Calu3 (cell line): ENCODE results near the gene USP3. TPM values are rescaled to one million over a fixed set of nuclear protein-coding genes. Genes with fewer than 3 reads are reported as not detected.
A peak's percentile ranks its signal among the peaks of the same experiment; 100 is the strongest.

Experiments used
- BruUV-seq: library from RNA; stranded (reverse); fragments of 400-500 nt; replicated peaks from 2 replicates; lab custom pipeline; 2021; lab: Mats Ljungman, UMichigan
- CTCF ChIA-PET: fragments of 300-600 bp; sonication (Branson Sonifier 250); formaldehyde crosslinking; loops from one replicate; lab custom pipeline; 2022; ENCODE audit warnings: antibody characterized with exemption; lab: Charles Lee
- DNase-seq: peaks from one replicate; pipeline ENCODE4 v3.0.0; 2022
- H3K27ac Mint-ChIP-seq: one replicate; pipeline ENCODE4 v1.8.0; 2022; ENCODE audit warnings: mixed read lengths; ENCODE audit not compliant: unreplicated experiment
- H3K27me3 Mint-ChIP-seq: one replicate; pipeline ENCODE4 v1.8.0; 2022; ENCODE audit warnings: mixed read lengths; ENCODE audit not compliant: unreplicated experiment
- H3K36me3 Mint-ChIP-seq: one replicate; pipeline ENCODE4 v1.8.0; 2022; ENCODE audit warnings: mild to moderate bottlenecking, moderate library complexity, mixed read lengths; ENCODE audit not compliant: insufficient read depth, unreplicated experiment
- H3K4me1 Mint-ChIP-seq: one replicate; pipeline ENCODE4 v1.8.0; 2022; ENCODE audit warnings: mild to moderate bottlenecking, low read depth, mixed read lengths; ENCODE audit not compliant: unreplicated experiment
- H3K4me3 Mint-ChIP-seq: one replicate; pipeline ENCODE4 v1.8.0; 2022; ENCODE audit warnings: mild to moderate bottlenecking, low read depth, moderate library complexity, mixed read lengths; ENCODE audit not compliant: unreplicated experiment
- H3K9me3 Mint-ChIP-seq: one replicate; pipeline ENCODE4 v1.8.0; 2022; ENCODE audit warnings: low read depth, mixed read lengths; ENCODE audit not compliant: unreplicated experiment
- intact Hi-C: fragments of 100-400 bp; cut with micrococcal nuclease; formaldehyde crosslinking; loops from one replicate; pipeline ENCODE4 v1.10.0; 2022; ENCODE audit not compliant: unreplicated experiment
- total RNA-seq: library from RNA; stranded (reverse); gene quantifications from 2 replicates; pipeline ENCODE4 v1.2.3, GENCODE V29; 2022
- TF ChIP-seq, protein P1 (sequence below): fragments of 200-600 bp; IDR thresholded peaks from one replicate; pipeline ENCODE4 v1.8.0; 2022; ENCODE audit warnings: antibody characterized with exemption; ENCODE audit not compliant: unreplicated experiment

USP3 gene
- total RNA-seq, 1 experiment from 2014 or later, result 80.8 TPM

DNA sequence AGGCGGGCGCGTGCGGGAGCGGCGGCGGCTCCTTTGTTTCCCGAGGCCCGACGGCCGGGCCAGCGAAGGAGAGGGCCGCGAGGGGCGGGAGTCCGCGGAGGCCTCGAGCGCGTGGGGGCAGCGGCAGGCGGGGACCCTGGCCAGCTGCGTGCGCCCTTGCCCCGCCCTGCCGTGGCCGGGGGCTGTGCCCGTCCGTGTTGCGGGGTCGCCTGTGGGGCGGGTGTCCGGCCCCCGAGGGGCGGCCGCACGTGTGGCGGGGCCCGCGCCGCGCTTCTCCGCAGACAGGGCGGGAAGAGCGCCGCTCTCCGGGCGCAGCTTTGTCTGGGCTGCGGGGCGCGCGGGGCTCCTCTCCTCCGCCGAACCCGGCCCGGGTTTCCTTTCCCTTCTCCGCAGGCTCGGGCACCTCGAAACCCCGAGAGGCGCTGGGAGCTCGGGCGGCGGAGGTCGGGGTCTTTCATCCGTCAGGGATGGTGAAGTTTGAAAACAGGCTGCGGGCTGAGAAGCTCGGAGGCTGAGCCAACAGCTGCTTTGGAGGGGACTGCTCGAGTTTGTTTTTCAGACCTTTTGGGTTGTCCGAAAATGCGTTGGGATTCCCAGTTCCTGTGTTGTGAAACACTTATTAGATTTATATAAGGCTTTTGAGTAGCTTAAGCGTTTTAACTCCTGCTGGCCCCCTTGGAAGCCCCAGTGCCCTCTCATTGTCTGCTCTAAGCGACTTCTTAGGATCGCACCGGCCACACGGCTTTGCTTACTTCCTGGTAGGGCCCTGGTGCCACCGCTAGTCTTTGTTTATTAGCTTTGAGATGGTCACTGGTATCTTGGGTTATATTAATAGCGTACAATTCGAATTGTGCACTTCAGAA lies 817 bp downstream of the USP3 start:
- CTCF ChIA-PET, result interaction anchor here (0.7 to 3.9 kb wide), 10 partner anchors 9 to 102 kb away, joined by 3 to 30 read pairs (median 4); no protein-coding TSS in a partner anchor
- Mint-ChIP-seq H3K36me3 (peaks cover 47% of the 10 kb centered on the region), H3K9me3 (no peaks in the 10 kb centered on the region), H3K4me3 (peak overlapping the region; percentile 88), H3K27me3 (no peaks in the 10 kb centered on the region), H3K4me1 (peaks cover 79% of the 10 kb centered on the region), H3K27ac (peak overlapping the region; percentile 68)
- BruUV-seq, result no TSS peak
- intact Hi-C loops, result no loop called here
- TF ChIP-seq, protein P1, sequence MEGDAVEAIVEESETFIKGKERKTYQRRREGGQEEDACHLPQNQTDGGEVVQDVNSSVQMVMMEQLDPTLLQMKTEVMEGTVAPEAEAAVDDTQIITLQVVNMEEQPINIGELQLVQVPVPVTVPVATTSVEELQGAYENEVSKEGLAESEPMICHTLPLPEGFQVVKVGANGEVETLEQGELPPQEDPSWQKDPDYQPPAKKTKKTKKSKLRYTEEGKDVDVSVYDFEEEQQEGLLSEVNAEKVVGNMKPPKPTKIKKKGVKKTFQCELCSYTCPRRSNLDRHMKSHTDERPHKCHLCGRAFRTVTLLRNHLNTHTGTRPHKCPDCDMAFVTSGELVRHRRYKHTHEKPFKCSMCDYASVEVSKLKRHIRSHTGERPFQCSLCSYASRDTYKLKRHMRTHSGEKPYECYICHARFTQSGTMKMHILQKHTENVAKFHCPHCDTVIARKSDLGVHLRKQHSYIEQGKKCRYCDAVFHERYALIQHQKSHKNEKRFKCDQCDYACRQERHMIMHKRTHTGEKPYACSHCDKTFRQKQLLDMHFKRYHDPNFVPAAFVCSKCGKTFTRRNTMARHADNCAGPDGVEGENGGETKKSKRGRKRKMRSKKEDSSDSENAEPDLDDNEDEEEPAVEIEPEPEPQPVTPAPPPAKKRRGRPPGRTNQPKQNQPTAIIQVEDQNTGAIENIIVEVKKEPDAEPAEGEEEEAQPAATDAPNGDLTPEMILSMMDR, result no peak
- peak; percentile 69 for DNase-seq

GRCh38 chr15:63505842-63506222 lies 1.4 kb downstream of the USP3 start:
- TSS peak; percentile 29 for BruUV-seq
- CTCF ChIA-PET, result interaction anchor here (0.7 to 3.9 kb wide), 8 partner anchors 10 to 103 kb away, joined by 3 to 30 read pairs (median 4); no protein-coding TSS in a partner anchor
- H3K4me3 Mint-ChIP-seq, result peak overlapping the region; percentile 88
- H3K36me3 Mint-ChIP-seq, result peaks cover 42% of the 10 kb centered on the region
- H3K27ac Mint-ChIP-seq, result peak overlapping the region; percentile 68
- H3K4me1 Mint-ChIP-seq, result peaks cover 79% of the 10 kb centered on the region
- TF ChIP-seq, protein P1, result no peak
- intact Hi-C loops, result no loop called here
- no peaks in the 10 kb centered on the region for H3K27me3 Mint-ChIP-seq
- no peak for DNase-seq
- H3K9me3 Mint-ChIP-seq, result no peaks in the 10 kb centered on the region

- BruUV-seq, result no TSS peak
- CTCF ChIA-PET, result interaction anchor here (3.9 kb wide), 1 partner anchor 40 kb away, joined by 30 read pairs; no protein-coding TSS in a partner anchor
- no peaks in the 10 kb centered on the region for H3K9me3 Mint-ChIP-seq
- peaks cover 42% of the 10 kb centered on the region for H3K36me3 Mint-ChIP-seq
- TF ChIP-seq, protein P1, result no peak
- peak overlapping the region; percentile 88 for H3K4me3 Mint-ChIP-seq
- intact Hi-C loops, result no loop called here
- H3K4me1 Mint-ChIP-seq, result peaks cover 75% of the 10 kb centered on the region
- no peak for DNase-seq
- no peaks in the 10 kb centered on the region for H3K27me3 Mint-ChIP-seq
- H3K27ac Mint-ChIP-seq, result peak overlapping the region; percentile 68
These were observed 2.2 kb downstream of the USP3 start for GRCh38 chr15:63506537-63507035.

DNA sequence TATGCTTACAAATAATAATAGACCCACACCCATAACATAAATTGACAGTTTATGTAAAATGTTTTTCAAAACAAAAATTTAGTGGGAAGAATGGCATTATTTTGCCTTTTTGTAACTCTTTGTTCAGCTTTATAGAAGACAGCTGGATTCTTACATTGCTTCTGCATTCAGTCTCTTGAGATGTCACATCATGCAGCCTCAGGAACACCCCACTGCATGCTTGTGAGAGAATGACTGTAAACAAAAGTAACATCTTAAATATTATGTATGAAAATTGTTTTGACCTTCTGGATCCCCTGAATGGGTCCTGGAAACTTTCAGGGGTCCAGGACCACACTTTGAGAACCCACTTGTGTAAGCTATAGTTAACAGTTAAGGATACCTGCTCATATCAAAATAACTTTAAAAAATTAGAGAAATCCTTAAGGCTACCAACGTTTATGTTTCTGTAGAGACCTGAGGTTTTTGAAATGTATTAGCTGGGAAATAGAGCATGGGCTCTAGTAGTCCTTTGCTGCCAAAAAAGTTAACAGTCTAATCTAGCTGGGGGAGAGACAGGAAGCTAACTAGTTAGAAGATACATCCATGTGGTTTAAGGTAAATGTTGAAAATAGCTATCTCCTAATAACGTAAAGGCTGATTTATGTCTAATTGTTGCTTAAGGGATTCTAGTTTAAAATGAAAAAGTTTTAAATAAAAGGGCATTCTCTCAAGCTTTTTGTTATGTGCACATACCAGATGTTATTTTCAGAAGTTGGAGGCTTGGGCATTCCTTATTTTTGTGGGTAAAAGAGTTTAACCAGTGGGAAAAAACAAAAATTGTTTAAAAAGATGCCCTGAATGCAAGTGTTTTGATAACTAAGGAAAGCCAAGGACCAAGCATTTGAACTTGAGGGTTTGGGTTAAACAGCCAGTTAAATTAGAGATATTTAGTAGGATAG lies 3.8 kb downstream of the USP3 start:
- Mint-ChIP-seq H3K27ac (no peak overlapping the region), H3K4me1 (peaks cover 71% of the 10 kb centered on the region), H3K27me3 (no peaks in the 10 kb centered on the region), H3K9me3 (no peaks in the 10 kb centered on the region), H3K4me3 (no peak overlapping the region), H3K36me3 (peaks cover 34% of the 10 kb centered on the region)
- no TSS peak for BruUV-seq
- TF ChIP-seq, protein P1, result no peak
- CTCF ChIA-PET, result interaction anchor here (0.5 to 1.2 kb wide), 4 partner anchors 10 to 149 kb away, joined by 3 to 4 read pairs (median 3); no protein-coding TSS in a partner anchor
- intact Hi-C loops, result no loop called here
- DNase-seq, result no peak
